Activated B cell treated with CpG ODN at 0.5 μM for 24 hours (primary cell): ENCODE data around the gene DACT2. TPM values are rescaled to one million over a fixed set of nuclear protein-coding genes. Genes with fewer than 3 reads are reported as not detected.

Experiments used
- ATAC-seq: fragments of 200-7000 bp; cut with Tn5 transposase; one replicate; pipeline ENCODE4 v1.10.0; 2021; ENCODE audit warnings: low read depth, mild to moderate bottlenecking, moderate library complexity
- CTCF ChIA-PET: fragments of 350-600 bp; sonication (Branson Sonifier 250); formaldehyde crosslinking; loops from one replicate; lab custom pipeline; 2021; ENCODE audit warnings: antibody characterized with exemption; lab: Charles Lee
- POLR2A ChIA-PET: fragments of 350-600 bp; sonication (Branson Sonifier 250); formaldehyde crosslinking; loops from one replicate; lab custom pipeline; 2021; ENCODE audit warnings: antibody characterized with exemption; lab: Charles Lee
- DNase-seq: peaks from one replicate; pipeline ENCODE4 v3.0.0; 2022
- H3K27ac Mint-ChIP-seq: one replicate; pipeline ENCODE4 v1.8.0; 2020; ENCODE audit warnings: mixed read lengths
- H3K27me3 Mint-ChIP-seq: one replicate; pipeline ENCODE4 v1.8.0; 2021; ENCODE audit warnings: mixed read lengths
- H3K36me3 Mint-ChIP-seq: one replicate; pipeline ENCODE4 v1.8.0; 2021; ENCODE audit warnings: low read depth, mixed read lengths
- H3K4me1 Mint-ChIP-seq: one replicate; pipeline ENCODE4 v1.8.0; 2021; ENCODE audit warnings: mixed read lengths
- H3K4me3 Mint-ChIP-seq: one replicate; pipeline ENCODE4 v1.8.0; 2020; ENCODE audit warnings: mild to moderate bottlenecking, mixed read lengths
- H3K9me3 Mint-ChIP-seq: one replicate; pipeline ENCODE4 v1.8.0; 2020; ENCODE audit warnings: mixed read lengths
- intact Hi-C: fragments of 100-400 bp; cut with micrococcal nuclease; formaldehyde crosslinking; loops from one replicate; pipeline ENCODE4 v1.15.1; 2024
- total RNA-seq: library from RNA; stranded (reverse); gene quantifications from 2 replicates; pipeline ENCODE4 v1.2.3, GENCODE V29; 2022
- TF ChIP-seq, protein P1 (sequence below): fragments of 200-600 bp; IDR thresholded peaks from one replicate; pipeline ENCODE4 v1.8.0; 2022; ENCODE audit warnings: antibody characterized with exemption, mild to moderate bottlenecking

Gene DACT2
- total RNA-seq, 1 donor from 2014 or later: not detected

DNA sequence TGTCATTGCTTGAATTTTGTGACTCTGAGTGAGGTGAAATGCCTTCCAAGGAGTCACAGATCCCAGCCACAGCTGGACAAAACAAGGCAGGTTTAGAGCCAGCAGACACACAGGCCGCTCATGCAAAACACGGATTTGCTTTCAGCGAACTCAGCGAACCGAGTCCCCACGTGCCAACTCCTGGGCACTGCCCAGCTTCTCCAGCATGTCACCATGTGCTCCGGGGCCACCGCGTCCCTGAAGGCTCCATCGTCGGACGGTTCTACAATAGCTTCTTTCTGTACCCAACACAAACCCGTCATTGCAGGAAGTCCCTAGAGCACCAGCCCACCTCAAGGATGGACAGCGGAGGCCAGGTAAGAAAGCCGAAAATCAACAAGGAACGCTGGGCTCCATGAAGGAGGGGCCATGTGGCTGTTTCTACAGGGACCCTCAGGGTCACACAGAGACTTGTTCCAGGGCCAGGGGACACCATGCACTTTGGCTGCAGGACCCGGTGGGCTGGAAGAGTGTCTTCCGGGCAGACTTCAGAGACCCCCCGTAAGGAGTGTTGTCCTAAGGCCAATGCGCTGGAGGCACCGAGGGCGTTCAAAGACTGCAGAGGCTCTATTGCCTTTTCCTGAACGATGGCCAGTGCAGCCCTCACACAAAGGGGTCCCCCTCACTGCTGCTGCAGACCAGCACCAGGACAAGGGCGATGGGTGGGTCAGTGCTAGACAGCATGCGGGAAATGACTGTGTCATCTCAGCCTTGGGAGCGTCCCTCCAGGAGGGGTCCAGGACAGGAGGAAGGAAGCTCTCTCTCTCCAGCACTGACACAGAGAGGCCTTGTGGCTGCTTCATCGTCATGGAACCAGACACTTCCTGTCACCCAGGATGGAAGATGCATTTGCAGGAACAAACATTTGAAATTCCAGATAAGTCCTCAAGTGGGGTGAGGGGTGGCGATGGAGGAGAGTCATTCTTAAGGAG is 19.8 kb downstream of the DACT2 start:
- H3K4me1 Mint-ChIP-seq: no peaks in the 10 kb centered on the region
- CTCF ChIA-PET: no interaction called here
- no peak overlapping the region for H3K27ac Mint-ChIP-seq
- POLR2A ChIA-PET: no interaction called here
- no peaks in the 10 kb centered on the region for H3K9me3 Mint-ChIP-seq
- intact Hi-C loops: no loop called here
- ATAC-seq (no peak), DNase-seq (no peak)
- no peak overlapping the region for H3K4me3 Mint-ChIP-seq
- H3K36me3 Mint-ChIP-seq: no peaks in the 10 kb centered on the region
- TF ChIP-seq, protein P1, sequence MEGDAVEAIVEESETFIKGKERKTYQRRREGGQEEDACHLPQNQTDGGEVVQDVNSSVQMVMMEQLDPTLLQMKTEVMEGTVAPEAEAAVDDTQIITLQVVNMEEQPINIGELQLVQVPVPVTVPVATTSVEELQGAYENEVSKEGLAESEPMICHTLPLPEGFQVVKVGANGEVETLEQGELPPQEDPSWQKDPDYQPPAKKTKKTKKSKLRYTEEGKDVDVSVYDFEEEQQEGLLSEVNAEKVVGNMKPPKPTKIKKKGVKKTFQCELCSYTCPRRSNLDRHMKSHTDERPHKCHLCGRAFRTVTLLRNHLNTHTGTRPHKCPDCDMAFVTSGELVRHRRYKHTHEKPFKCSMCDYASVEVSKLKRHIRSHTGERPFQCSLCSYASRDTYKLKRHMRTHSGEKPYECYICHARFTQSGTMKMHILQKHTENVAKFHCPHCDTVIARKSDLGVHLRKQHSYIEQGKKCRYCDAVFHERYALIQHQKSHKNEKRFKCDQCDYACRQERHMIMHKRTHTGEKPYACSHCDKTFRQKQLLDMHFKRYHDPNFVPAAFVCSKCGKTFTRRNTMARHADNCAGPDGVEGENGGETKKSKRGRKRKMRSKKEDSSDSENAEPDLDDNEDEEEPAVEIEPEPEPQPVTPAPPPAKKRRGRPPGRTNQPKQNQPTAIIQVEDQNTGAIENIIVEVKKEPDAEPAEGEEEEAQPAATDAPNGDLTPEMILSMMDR: no peak
- peaks cover 5% of the 10 kb centered on the region for H3K27me3 Mint-ChIP-seq

DNA sequence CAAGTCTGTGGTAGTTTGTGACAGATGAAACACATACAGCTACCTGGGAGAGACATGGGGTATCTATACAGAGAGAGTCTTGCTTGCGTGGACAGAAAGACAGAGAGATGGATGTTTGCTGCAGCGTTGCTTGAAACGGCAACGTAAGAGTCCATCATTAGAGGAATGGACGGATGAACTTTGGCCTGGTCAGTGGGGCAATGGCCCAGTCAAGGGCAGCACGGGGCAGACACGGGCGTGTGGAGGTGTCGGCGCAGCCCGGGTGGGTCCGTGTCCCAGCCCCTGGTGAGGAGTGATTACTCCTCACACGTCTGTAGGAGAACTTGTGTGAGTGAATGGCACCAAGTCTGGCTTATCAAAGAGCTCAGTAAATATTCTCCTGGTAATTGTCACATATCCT is 21.9 kb downstream of the DACT2 start:
- no peak overlapping the region for H3K4me3 Mint-ChIP-seq
- H3K27me3 Mint-ChIP-seq: peaks cover 7% of the 10 kb centered on the region
- ATAC-seq: no peak
- no peaks in the 10 kb centered on the region for H3K4me1 Mint-ChIP-seq
- H3K36me3 Mint-ChIP-seq: no peaks in the 10 kb centered on the region
- POLR2A ChIA-PET: no interaction called here
- H3K27ac Mint-ChIP-seq: no peak overlapping the region
- TF ChIP-seq, protein P1: no peak
- H3K9me3 Mint-ChIP-seq: no peaks in the 10 kb centered on the region
- CTCF ChIA-PET: no interaction called here
- DNase-seq: no peak
- intact Hi-C loops: no loop called here

DNA sequence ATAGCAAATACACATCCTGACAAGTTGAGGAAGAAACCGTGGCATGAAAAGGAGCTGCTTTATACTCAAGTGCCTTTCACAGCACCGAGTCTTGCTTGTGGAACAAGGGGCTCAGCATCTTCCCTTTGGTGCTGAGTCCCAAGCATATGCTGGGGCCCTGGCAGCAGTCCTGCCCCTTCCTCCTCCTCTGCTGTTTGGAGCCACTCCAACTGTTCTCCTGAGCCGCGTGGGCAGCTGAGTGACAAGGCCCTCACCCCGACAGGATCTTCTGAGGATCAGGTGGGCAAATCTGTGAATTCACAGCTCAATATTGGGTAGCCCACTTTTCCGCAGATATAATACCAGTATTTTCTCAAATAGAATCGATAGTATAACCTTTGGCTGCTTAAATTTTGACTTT is 24.7 kb downstream of the DACT2 start:
- Mint-ChIP-seq H3K4me1 (no peaks in the 10 kb centered on the region), H3K36me3 (no peaks in the 10 kb centered on the region), H3K4me3 (no peak overlapping the region), H3K27me3 (peaks cover 2% of the 10 kb centered on the region), H3K9me3 (no peaks in the 10 kb centered on the region), H3K27ac (no peak overlapping the region)
- TF ChIP-seq, protein P1: no peak
- intact Hi-C loops: no loop called here
- POLR2A ChIA-PET: no interaction called here
- ATAC-seq (no peak), DNase-seq (no peak)
- CTCF ChIA-PET: no interaction called here

DNA sequence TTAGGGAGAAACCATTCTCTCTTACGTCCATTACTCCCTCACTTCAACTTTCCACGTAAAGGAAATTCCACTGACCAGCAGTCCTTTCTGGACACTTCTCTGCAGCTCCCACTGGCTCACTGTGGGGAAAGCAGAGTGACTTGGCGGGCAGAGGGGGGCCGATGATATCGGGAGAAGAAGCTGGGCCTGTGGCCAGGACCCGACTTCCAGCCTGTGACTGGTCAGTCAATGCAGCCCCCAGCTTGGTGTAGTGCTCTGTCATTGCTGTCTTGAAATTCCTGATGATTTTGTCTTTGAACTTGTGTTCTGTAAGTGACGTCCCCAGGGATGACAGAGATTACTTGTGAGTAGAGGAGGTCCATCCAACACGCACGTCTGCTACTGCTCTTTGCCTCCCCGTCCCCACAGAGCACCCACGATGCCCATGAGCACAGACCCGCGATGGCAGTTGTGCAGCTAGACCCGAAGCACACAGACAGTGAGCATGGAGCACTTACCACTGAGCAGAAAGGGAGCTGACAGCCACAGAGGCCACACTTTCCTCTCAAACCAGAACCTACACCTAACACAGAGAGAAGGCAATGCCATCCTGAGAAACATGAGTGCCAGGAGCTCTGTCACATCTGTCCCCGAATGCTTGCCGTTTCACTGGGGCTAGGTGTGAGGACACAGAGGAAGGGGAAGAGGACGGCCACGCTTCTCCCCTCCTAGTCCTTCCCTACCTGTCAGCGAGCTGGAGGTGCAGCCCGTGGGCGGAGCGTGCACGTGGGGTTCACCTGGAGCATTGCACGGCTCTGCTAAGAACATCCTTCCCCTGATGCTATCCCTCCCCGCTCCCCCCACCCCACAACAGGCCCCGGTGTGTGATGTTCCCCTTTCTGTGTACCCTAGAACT is 25.7 kb downstream of the DACT2 start:
- Mint-ChIP-seq H3K4me3 (no peak overlapping the region), H3K4me1 (no peaks in the 10 kb centered on the region), H3K9me3 (no peaks in the 10 kb centered on the region), H3K36me3 (no peaks in the 10 kb centered on the region), H3K27ac (no peak overlapping the region), H3K27me3 (peaks cover 2% of the 10 kb centered on the region)
- TF ChIP-seq, protein P1: no peak
- POLR2A ChIA-PET: no interaction called here
- ATAC-seq (no peak), DNase-seq (no peak)
- CTCF ChIA-PET: no interaction called here
- intact Hi-C loops: no loop called here

DNA sequence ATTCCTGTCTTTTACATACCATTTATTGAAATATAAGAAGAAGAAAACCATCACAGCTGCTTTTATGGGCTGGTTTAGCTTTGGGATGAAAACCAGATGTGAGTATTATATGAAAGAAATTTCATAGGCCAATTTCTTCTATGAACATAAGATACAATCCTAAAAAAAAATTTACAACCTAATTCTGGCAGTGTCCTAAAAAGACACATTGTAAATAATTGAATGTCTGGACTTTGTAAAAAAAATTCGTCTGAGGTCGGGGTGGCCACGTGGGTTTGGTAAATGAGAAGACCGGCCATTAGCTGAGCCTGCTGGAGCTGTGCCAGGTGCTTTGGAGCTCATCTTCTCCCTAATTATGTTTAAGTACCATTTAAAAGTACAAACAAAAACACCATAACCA is 26.8 kb downstream of the DACT2 start:
- no peaks in the 10 kb centered on the region for H3K9me3 Mint-ChIP-seq
- TF ChIP-seq, protein P1: no peak
- peaks cover 2% of the 10 kb centered on the region for H3K27me3 Mint-ChIP-seq
- DNase-seq: no peak
- no peaks in the 10 kb centered on the region for H3K36me3 Mint-ChIP-seq
- H3K4me1 Mint-ChIP-seq: no peaks in the 10 kb centered on the region
- no peak overlapping the region for H3K4me3 Mint-ChIP-seq
- no peak overlapping the region for H3K27ac Mint-ChIP-seq
- CTCF ChIA-PET: no interaction called here
- no peak for ATAC-seq
- POLR2A ChIA-PET: no interaction called here
- intact Hi-C loops: no loop called here
